NCI-H2227 (cell line): ENCODE measurements around the gene ACR.
"Not testable (repeated sequence)": the region's sequence is repeated elsewhere in the genome, so short reads cannot be mapped to it uniquely, and the experiment has no call there.

ENCODE experiments used
- DNase-seq: peaks from one replicate; lab custom pipeline; 2025; ENCODE audit not compliant: unreplicated experiment; lab: John Stamatoyannopoulos, UW

ACR gene

DNA sequence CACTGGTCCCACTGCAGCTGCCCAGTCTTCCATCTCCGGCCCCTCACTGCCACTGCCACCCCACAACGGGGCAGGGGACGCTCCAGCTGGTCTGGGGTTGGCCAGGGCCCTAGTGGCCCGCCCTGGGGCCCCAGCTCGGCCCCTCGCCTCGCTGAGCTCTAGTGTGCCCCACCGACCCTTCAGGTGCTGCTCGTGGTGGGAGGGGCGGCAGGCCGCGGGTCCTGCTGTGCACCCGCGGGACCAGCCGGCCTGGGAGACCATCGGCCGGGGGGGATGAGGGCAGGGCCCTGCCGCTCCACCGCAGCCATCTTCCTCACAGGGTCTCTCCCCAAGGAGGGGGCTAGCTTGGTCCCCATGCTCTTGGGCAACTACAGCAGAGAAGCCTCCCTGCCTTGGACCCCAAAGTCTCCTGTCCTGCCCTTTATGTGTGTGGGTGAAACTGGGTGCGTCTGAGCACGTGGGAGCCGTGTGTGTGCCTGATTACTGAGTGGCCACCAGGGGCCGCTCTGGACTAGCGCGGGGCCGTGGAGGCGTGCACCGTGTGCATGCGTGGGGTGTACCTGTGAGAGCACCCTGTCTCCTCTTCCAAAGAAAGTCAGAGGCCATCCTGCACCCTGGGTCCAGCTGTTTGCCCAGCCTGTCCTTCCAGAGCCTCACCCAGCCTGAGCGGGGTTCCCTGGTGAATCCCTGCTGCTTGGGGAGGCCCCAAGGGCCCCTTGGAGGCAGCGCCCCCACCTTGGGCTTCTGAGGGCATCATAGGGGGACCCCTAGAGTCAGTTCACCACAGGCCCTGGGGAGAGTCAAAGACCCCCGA, 6.0 kb upstream of the ACR start:
- no peak for DNase-seq

DNA sequence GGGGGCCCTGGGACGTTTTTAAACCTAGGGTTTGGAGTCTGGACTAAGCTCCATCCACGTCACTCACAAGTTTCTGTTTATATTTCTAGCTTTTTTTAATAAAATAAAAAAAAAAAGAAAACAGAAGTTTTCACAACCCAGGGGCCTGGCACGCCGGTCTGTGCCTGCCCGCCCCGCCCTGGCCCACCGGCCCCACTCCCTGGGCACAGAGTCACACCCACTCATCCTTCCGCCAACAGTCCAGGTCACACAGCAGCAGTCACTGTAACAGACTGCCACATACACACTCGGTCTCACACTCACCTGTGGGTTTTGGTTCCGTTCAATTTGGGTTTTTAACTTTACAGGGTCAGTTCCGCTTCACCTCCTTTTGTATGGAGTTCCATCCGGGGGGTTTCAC, 5.3 kb upstream of the ACR start:
- no peak for DNase-seq

GRCh38 chr22:50733521-50734342, 4.3 kb upstream of the ACR start:
- peak; percentile 32 for DNase-seq

GRCh38 chr22:50734343-50734771, 3.6 kb upstream of the ACR start:
- DNase-seq: no peak

DNA sequence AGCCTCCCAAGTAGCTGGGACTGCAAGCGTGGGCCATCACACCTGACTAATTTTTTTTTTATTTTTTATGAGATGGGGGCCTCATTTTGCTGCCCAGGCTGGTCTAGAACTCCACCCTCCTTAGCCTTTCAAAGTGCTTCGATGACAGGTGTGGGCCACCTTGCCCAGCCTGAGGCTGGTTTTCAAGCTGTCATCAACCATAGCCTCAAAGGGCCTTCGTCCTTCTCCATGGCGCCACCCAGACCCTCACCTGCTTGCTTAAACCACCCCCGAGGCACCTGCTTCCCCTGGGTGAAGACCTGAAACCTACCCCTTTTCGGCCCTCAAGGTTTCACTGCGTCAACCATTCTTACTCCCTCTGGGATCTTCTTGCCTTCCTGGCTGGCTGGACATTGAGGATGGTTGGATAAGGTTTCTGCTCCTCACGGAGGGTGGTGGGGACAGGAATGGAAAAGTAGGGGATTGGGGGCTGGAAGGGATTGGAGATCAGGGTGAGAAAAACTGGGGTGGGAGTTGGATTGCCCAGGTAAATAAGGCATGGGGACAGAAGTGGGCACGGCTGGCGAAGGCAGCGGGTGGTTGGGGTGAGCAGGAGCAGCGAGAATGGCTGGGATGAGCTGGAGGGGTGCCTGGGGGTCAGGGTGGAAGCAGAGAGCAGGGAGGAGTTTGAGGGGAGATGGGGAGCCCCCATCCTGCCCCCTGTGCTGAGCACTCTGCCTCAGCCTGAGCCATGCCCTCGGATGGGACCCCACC, 2.8 kb upstream of the ACR start:
- DNase-seq: no peak

DNA sequence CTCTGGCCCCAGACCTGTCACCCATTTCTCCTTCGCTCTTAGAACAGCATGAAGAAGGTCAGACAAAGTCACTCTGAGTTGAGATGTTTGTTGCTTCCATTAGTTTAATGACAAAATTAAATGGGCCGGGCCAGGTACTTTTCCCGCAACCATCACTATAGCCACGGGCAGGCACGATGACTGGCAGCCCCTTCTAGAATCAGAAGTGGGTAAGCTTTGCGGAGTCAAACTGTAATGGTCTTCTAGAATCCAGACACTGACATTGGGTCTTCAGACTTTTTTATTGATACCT, 2.3 kb upstream of the ACR start:
- DNase-seq: no peak

- DNase-seq: no peak
Measured at GRCh38 chr22:50738649-50739227, 734 bp downstream of the ACR start.

DNA sequence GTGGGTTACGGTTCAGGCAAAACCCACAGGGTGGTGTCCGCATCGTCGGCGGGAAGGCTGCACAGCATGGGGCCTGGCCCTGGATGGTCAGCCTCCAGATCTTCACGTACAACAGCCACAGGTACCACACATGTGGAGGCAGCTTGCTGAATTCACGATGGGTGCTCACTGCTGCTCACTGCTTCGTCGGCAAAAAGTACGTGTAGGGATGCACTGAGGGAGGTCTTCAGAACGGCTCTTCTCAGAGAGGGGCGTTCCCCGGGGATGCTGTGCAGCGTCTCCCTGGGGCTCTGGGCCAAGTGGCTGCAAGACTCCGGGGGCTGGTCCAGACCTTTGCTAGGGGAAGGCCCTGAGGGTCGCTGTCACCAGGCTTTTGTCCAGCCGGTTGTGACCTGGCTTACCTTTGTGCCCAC, 1.3 kb downstream of the ACR start:
- no peak for DNase-seq

DNA sequence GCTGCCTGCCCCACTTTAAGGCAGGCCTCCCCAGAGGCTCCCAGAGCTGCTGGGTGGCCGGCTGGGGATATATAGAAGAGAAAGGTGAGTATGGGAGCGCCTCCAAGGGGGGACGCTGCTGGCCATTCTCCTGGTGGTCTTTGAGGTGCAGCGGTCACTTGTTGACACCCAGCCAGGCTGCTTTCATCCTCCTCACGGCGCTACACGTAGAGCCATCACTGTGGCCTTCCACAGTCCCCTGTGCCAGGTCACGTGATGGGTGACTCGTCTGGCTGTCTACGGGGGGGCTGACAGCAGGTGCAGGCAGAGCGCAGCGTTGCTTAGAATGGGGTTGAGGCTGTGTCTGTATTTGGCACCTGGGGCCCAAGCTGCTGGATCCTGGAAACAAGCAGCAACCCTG, 1.9 kb downstream of the ACR start:
- DNase-seq: no peak

DNA sequence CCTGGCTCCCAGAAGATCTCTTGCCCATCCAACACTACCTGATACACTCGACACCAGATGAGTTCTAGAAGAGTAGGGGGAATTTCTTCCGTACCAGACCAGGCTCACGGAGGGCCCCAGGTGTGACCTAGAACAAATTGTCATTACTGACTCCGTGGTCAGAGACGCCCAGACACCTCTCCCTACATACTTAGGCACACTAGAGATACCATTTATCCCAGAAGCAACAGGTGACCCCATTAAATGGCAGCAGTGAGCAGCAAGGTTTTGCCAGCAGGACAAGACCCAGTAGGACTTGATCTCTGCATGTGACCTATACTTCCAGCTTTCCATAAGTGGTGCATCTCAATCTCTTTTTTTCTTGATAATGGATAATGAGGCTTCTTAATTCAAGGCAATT, 2.7 kb downstream of the ACR start:
- not testable (repeated sequence) for DNase-seq

DNA sequence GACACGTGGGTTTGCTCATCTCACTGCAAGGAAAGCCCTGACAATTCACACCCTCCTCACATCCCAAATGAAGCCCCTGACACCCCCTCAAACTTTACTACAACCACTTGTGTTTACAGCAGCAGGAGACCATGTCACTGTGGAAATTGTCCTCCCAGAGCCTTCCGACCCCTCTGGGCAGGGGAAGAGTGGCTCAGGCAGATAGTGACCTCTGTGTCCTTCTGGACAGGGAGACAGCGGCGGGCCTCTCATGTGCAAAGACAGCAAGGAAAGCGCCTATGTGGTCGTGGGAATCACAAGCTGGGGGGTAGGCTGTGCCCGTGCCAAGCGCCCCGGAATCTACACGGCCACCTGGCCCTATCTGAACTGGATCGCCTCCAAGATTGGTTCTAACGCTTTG, 6.4 kb downstream of the ACR start:
- not testable (repeated sequence) for DNase-seq

DNA sequence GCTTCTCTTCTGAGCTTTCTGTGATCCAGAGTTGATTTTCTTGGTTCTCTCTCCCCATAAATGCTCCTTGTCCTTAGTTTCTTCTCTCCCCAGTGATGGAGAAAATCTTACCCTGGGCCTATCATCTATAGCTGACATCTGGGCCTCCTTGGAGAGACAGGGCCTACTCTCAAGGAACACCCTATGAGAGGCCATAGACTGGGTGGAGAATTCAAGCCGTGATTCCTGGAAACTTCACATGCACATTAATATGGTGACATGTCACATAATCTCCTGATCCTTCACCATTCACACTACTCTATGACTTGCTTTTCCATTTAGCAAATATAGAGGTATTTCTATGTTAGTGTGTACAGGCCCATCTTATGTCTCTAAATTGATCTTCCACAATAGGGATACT, 9.5 kb downstream of the ACR start:
- not testable (repeated sequence) for DNase-seq

GRCh38 chr22:50748630-50749029, 10.6 kb downstream of the ACR start:
- DNase-seq: not testable (repeated sequence)

DNA sequence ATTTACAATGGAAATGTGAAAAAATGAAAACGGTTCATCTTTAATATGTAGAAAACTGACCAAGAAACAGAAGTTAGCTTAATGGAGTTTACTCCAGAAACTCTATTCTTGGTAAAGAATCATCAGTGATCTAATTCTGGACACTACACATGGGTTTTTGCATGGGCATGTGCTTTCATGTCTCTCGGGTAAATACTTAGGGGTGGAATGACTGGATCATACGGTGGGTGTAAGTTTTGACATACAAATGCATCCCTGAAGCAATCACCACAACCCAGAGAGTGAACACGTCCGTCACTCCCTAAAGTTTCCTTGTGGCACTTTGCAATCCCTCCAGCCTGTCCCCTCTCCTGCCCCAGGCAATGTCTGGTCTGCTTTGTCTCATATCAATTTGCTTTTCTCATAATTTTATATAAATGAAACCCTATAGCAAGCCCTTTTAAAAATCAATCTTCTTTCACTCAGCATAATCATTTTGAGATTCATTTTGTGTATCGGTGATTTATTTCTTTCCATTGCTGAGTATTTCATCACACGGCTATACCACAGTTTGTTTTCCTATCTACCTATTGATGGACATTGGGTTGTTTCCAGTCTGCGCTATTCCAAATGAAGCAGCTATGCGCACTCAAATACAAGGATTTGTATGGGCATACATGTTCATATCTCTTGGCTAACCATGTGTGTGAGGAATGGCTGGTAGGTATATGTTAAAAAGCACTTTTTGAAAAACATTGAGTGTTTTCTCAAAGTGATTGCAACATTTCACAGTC, 11.5 kb downstream of the ACR start:
- DNase-seq: not testable (repeated sequence)

DNA sequence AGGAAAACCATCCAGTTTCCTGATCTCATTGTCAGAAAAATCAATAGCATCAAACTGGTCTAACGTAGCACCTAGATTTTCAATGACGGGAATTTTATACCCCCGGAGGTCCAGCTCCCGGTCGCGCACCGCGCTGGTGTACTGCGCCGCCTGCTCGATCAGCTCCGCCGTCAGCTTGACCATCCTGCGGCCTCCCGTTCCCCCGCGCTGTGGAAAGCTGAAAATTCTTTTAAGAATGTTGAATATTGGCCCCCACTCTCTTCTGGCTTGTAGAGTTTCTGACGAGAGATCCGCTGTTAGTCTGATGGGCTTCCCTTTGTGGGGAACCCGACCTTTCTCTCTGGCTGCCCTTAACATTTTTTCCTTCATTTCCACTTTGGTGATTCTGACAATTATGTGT, 17.2 kb downstream of the ACR start:
- DNase-seq: not testable (repeated sequence)

- DNase-seq: not testable (repeated sequence)
Measured at GRCh38 chr22:50756406-50756805, 18.4 kb downstream of the ACR start.

- DNase-seq: peak; percentile 6
Measured at GRCh38 chr22:50756949-50757491, 19.0 kb downstream of the ACR start.

DNA sequence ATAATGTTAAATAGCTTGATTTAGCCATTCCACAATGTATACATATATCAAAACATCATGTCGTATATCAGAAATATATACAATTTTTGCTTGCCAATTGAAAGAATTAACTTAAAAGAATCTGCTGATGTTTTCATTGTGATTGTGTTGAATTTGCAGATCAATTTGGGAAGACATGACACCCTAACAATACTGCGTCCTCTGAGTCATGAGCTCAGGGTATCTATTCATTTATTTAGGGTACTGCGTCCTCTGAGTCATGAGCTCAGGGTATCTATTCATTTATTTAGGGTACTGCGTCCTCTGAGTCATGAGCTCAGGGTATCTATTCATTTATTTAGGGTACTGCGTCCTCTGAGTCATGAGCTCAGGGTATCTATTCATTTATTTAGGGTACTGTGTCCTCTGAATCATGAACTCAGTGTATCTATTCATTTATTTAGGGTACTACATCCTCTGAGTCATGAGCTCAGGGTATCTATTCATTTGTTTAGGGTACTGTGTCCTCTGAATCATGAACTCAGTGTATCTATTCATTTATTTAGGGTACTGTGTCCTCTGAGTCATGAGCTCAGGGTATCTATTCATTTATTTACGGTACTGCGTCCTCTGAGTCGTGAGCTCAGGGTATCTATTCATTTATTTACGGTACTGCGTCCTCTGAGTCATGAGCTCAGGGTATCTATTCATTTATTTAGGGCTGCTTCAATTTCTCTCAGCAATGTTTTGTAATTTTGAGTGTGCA, 21.8 kb downstream of the ACR start:
- not testable (repeated sequence) for DNase-seq

DNA sequence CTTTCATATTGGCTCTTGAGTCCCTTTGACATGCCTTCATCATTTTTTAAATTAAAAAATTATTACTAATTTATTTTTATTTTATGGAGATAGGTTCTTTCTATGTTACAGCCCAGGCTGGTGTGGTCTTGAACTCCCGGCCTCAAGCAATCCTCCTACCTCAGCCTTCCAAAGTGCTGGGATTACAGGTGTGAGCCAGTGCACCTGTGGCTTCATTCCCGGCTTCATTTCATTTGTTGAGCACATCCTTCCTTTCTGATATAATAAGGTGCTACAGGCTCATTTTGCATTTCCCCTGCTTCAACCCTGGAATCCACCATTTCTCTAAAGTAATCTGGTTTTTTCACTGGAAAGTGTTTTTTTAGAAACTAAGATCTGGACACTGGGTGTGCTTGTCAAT, 23.8 kb downstream of the ACR start:
- not testable (repeated sequence) for DNase-seq

- not testable (repeated sequence) for DNase-seq
Measured at GRCh38 chr22:50764288-50764687, 26.3 kb downstream of the ACR start.
